Activated B cell treated with CpG ODN at 0.5 μM for 24 hours (primary cell): ENCODE measurements around the gene ADAMTSL2. TPM values are rescaled to one million over a fixed set of nuclear protein-coding genes. Genes with fewer than 3 reads are reported as not detected.

Experiments
- ATAC-seq: fragments of 200-7000 bp; cut with Tn5 transposase; one replicate; pipeline ENCODE4 v1.10.0; 2021; ENCODE audit warnings: low read depth, mild to moderate bottlenecking, moderate library complexity
- CTCF ChIA-PET: fragments of 350-600 bp; sonication (Branson Sonifier 250); formaldehyde crosslinking; loops from one replicate; lab custom pipeline; 2021; ENCODE audit warnings: antibody characterized with exemption; lab: Charles Lee
- POLR2A ChIA-PET: fragments of 350-600 bp; sonication (Branson Sonifier 250); formaldehyde crosslinking; loops from one replicate; lab custom pipeline; 2021; ENCODE audit warnings: antibody characterized with exemption; lab: Charles Lee
- DNase-seq: peaks from one replicate; pipeline ENCODE4 v3.0.0; 2022
- H3K27ac Mint-ChIP-seq: one replicate; pipeline ENCODE4 v1.8.0; 2020; ENCODE audit warnings: mixed read lengths
- H3K27me3 Mint-ChIP-seq: one replicate; pipeline ENCODE4 v1.8.0; 2021; ENCODE audit warnings: mixed read lengths
- H3K36me3 Mint-ChIP-seq: one replicate; pipeline ENCODE4 v1.8.0; 2021; ENCODE audit warnings: low read depth, mixed read lengths
- H3K4me1 Mint-ChIP-seq: one replicate; pipeline ENCODE4 v1.8.0; 2021; ENCODE audit warnings: mixed read lengths
- H3K4me3 Mint-ChIP-seq: one replicate; pipeline ENCODE4 v1.8.0; 2020; ENCODE audit warnings: mild to moderate bottlenecking, mixed read lengths
- H3K9me3 Mint-ChIP-seq: one replicate; pipeline ENCODE4 v1.8.0; 2020; ENCODE audit warnings: mixed read lengths
- CTCF ChIP-seq: fragments of 200-600 bp; IDR thresholded peaks from one replicate; pipeline ENCODE4 v1.8.0; 2022; ENCODE audit warnings: antibody characterized with exemption, mild to moderate bottlenecking
- intact Hi-C: fragments of 100-400 bp; cut with micrococcal nuclease; formaldehyde crosslinking; loops from one replicate; pipeline ENCODE4 v1.15.1; 2024
- total RNA-seq: library from RNA; stranded (reverse); gene quantifications from 2 replicates; pipeline ENCODE4 v1.2.3, GENCODE V29; 2022

The ADAMTSL2 gene
- total RNA-seq, 1 donor from 2014 or later = not detected

GRCh38 chr9:133599470-133600173, 65.1 kb downstream of the ADAMTSL2 start:
- TF ChIP-seq CTCF = no peak
- H3K27me3 Mint-ChIP-seq = peaks cover 14% of the 10 kb centered on the region
- ATAC-seq = no peak
- DNase-seq = no peak
- peaks cover 5% of the 10 kb centered on the region for H3K4me1 Mint-ChIP-seq
- no peaks in the 10 kb centered on the region for H3K36me3 Mint-ChIP-seq
- intact Hi-C loops = no loop called here
- H3K4me3 Mint-ChIP-seq = no peak overlapping the region
- ChIA-PET CTCF (no interaction called here), POLR2A (no interaction called here)
- peaks cover 8% of the 10 kb centered on the region for H3K9me3 Mint-ChIP-seq
- H3K27ac Mint-ChIP-seq = no peak overlapping the region

GRCh38 chr9:133600739-133601138, 66.2 kb downstream of the ADAMTSL2 start:
- H3K27me3 Mint-ChIP-seq = peaks cover 20% of the 10 kb centered on the region
- H3K27ac Mint-ChIP-seq = no peak overlapping the region
- H3K4me1 Mint-ChIP-seq = peaks cover 9% of the 10 kb centered on the region
- CTCF ChIA-PET = no interaction called here
- no peak for ATAC-seq
- no peak for TF ChIP-seq CTCF
- H3K9me3 Mint-ChIP-seq = peaks cover 8% of the 10 kb centered on the region
- no peaks in the 10 kb centered on the region for H3K36me3 Mint-ChIP-seq
- no peak for DNase-seq
- intact Hi-C loops = no loop called here
- POLR2A ChIA-PET = no interaction called here
- no peak overlapping the region for H3K4me3 Mint-ChIP-seq

- Mint-ChIP-seq H3K27ac (no peak overlapping the region), H3K36me3 (no peaks in the 10 kb centered on the region), H3K9me3 (peaks cover 8% of the 10 kb centered on the region), H3K4me3 (no peak overlapping the region), H3K4me1 (peaks cover 9% of the 10 kb centered on the region), H3K27me3 (peaks cover 23% of the 10 kb centered on the region)
- ChIA-PET POLR2A (no interaction called here), CTCF (no interaction called here)
- intact Hi-C loops = no loop called here
- DNase-seq (no peak), ATAC-seq (no peak)
- TF ChIP-seq CTCF = no peak
Measured at GRCh38 chr9:133601746-133602145, 67.2 kb downstream of the ADAMTSL2 start.

GRCh38 chr9:133602277-133602676, 67.8 kb downstream of the ADAMTSL2 start:
- Mint-ChIP-seq H3K27me3 (peaks cover 27% of the 10 kb centered on the region), H3K9me3 (peaks cover 3% of the 10 kb centered on the region)
- CTCF ChIA-PET = no interaction called here

More at GRCh38 chr9:133602277-133602676, 67.8 kb downstream of the ADAMTSL2 start:
- no peak for DNase-seq
- Mint-ChIP-seq H3K4me3 (no peak overlapping the region), H3K27ac (no peak overlapping the region), H3K36me3 (no peaks in the 10 kb centered on the region), H3K4me1 (peaks cover 9% of the 10 kb centered on the region)
- TF ChIP-seq CTCF = no peak
- intact Hi-C loops = no loop called here
- ATAC-seq = no peak
- POLR2A ChIA-PET = no interaction called here
